Myocyte (in vitro differentiated cells): ENCODE results near the gene ARHGEF16. TPM values are rescaled to one million over a fixed set of nuclear protein-coding genes. Genes with fewer than 3 reads are reported as not detected.

Experiments
- DNase-seq: peaks from one replicate; pipeline ENCODE4 v3.0.0-alpha.2; 2012; ENCODE audit warnings: low read depth
- total RNA-seq: library from RNA; depleted of rRNA; stranded (reverse); fragments of >200 nt; gene quantifications from 2 replicates; pipeline ENCODE4 v1.2.3, GENCODE V29; 2014

The ARHGEF16 gene
- total RNA-seq, 1 donor from 2014 or later: not detected

DNA sequence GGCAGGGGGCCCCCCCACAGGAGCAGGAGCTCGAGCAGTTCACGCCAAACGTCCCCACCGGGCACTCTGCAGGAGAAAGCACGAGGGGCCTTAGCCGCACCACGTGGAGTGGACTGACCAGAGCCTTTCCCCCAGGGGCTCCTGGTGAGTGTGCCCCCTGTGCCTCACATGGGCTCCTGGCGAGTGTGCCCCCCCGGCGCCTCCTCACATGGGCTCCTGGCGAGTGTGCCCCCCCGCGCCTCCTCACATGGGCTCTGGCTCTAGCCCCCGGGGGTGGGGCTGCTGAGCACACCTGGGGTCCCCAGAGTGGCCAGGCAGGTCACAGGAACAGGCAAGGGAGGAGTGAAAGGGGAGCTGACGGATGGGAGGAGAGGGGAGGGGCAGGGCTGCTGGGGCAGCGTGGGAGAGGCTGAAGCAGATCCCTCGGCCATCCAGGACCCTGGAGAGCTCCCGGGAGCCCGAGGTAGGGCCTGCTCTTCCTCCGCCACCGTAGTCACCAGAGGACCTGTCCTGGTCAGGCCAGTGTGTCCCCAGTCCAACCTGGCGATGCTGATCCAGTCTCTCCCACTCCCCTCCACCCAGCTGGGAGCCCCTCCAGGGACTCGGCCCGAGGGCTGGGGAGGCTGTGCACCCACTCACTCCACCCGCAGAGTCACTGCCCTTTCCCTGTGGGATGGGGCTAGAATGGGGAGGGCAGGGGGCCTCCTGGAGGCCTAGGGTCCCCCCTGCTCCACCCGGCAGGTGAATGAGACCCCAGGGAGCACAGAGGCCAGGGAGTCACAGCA lies 47.6 kb downstream of the ARHGEF16 start:
- DNase-seq: peak; percentile 61

DNA sequence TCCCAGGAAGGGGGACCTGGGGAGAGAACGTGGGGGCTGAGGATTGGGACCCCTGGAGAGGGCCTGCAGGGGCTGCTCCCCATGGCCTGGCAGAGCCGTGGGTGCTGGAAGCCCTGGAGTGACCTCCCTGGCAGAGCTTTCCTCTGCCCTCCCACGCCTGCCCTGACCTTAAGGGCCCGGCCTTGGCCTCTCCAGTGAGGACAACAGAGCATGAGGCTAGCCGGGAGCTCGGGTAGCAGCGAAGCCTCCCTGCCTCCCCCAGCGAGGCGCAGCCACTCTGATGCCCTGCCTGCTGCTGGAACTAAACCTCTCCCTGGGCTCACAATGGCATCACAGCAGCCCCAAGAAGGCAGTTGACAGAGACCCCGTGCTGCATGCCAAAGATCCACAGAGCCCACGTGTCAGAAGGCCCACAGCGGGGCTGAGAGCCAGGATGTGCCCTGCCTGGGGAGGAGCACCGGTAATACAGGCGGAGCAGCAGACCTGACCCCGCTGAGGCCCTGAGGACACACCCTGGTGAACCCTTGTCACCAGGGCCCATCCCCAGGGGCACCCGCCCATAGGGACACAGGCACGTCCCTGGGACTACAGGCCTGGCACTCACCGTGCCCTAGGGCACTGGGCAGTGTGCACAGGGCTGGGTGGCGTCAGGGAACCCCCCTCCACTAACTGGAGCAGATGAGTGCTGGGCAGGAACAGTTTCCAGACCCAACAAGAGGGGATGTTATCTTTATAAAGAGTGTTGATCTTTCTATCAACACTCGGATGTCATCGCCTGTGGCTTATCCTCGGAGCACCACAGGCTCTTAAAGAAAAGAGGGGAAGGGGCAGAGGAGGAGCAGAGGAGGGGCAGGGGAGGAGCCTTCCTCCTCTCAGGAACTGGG lies 48.4 kb downstream of the ARHGEF16 start:
- no peak for DNase-seq

DNA sequence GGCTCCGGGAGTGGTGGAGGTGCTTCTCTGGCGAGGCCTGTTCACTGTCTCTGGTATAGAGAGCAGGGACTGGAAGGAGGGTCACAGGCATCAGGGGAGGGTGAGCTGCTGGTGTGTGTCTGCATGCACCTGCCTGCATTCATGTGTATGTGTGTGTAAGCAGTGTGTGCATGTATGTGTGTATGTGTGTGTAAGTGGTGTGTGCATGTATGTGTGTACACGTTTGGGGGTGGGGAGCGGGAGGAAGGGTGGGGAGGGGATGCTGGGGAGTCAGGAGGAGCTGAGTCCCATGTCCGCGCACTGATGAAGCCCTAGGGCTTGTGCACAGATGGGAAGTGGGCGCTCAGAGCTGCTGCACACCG lies 49.0 kb downstream of the ARHGEF16 start:
- DNase-seq: no peak

DNA sequence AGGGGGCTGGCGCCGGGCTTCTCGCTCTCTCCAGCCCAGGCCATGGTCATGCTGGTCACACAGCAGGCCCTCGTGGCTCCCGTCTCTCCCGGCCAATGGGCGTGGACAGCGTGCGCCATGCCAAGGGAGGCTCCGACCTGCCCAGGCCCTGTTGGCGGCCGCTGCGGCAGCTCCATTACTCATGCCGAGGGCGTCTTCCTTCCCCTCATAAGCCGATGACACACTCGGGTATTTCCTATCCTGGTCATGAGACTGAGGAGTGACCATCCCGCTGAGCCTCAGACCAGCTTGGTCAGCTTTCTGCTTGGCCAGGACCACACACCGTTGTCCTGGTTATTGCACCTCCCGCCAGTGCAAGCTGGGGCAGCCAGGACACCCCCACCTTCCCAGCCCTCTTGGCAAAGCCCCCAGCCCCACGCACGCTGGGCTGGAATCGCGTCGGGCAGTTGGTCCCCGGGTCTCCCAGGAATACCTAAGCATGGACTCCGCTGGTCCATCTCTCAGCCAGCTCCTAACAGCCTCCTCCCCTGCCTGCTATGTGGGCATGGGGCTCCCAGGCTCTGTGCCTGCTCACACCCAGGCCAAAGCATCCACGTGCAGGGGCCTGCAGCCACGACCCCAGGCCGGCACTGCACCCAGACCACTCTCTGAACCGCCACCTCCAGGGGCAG lies 49.8 kb downstream of the ARHGEF16 start:
- DNase-seq: peak; percentile 97

DNA sequence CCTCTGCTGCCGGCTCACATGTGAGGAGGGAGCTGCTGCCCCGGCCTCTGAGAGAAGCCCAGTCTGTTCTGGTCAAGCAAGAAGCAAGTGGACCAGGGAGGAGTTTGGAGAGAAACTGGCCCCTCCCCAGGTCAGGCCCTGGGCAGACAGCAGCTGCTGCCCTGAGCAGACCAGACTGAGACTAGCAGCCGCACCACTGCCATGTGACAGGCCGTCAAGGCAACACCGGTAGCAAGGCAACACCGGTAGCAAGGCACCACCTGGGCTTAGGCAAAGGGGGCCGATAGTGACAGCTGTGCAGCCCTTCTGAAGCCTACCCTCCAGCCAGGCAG lies 50.3 kb downstream of the ARHGEF16 start:
- DNase-seq: peak; percentile 88

DNA sequence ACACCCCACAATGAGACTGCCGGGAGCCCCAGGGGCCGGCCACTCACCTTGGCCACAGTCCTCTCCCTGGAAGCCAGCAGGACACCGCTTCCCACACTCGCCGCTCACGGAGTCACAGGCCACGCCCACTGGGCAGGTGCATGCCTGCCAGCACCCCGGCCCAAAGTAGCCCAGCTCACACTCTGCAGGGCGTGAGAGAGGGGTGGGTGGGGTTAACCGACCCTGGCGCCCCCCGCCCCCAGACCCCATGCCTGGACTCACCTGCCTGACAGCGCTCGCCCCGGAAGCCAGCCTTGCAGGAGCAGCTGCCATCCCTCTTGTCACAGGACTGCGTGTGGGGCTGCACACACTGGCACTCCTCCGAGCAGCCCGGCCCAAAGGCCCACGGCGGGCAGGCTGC lies 50.7 kb downstream of the ARHGEF16 start:
- no peak for DNase-seq

DNA sequence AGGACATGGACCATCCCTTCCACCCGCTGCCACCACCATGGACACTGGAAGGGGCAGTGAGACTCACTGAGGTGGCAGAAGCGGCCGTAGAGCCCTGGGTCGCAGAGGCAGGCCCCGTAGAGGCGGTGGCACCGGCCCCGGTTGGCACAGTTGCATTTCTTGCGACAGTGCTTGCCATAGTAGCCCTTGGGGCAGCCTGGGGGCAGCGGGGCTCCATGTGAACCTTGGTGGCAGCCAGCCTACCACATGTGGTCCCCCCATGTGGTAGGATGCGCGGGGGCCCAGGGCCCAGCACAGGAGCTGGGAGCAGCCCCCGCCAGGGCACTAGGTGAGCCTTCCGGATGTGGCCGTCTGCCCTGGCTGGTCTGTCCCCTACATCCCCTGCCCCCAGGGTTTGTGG lies 51.6 kb downstream of the ARHGEF16 start:
- DNase-seq: no peak

DNA sequence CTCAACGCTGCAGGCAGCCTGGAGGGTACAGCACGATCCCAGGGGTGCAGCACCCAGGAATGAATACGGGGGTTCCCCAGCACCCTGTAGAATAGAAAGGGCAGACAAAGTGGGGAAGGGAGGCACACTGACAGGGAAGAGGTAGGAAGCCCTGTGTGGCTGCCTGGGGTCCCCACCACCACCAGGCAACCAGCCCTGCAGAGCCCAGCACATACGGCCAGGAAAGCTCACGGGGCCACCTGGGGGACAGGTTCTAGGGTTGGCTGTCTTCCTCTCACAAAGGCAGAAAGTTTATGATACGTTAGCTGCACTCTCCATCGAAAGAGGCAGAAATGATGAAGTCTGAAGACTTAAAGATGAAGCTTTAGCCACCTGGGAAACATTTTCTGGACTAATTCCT lies 52.5 kb downstream of the ARHGEF16 start:
- DNase-seq: no peak

DNA sequence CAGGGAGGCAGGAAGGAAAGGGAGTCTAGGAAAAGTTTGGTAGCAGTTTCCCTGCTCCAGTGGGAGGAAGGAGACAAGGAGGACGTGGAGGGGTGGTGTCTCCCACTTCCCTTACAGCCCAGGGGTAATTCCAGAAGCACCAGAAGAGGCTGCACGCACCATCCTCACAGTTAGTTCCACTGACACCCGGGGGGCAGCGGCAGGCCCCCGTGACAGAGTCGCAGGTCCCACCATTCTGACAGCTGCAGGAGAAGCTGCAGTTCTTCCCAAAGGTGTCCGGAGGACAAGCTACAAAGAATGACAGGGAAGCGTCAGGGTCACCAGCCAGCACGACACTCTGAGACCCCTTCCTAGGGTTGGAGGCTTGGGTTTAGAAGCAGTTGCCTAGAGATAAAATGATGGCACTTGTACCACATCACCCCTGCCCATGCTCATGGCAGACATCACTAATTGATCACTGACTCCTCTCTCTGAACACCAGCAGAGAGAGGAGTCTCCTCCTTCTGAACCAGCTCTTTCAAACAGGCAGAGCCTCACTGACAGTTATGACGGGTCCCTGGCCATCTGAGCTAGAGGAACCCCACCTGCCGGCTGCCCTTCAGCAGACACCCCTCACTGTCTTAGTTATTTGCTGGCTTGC lies 53.3 kb downstream of the ARHGEF16 start:
- DNase-seq: no peak

DNA sequence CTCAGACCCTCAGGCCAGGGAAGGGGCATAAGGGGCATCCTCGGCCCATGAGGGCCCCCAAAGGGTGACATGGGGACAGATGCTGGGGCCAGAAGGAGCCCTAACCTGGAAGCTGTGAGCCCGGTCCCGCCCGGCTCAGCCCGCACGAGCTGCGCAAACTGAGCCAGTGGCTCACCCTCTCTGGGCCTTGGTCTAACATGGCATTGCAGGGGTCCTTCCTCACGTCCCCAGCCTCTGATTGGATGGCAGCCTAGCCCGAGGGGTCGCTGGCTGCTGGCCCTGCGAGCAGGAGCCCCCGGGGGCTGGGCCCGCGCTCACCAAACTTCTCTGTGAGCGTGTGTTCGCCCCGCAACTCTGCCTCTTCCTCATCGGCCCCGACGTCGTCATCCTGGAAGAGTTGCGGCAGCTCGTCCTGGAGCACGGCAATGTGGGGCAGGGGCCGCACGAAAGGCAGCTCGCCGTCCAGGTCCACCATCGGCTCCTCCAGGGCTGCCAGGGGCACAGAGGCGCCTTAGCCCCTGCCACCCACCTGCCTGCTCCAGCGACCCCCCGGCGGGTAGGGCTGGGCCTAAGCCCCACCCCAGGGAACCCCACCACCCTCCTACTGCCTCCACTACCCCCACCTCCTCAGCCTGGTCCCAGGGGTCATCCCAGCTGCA lies 54.4 kb downstream of the ARHGEF16 start:
- DNase-seq: no peak

DNA sequence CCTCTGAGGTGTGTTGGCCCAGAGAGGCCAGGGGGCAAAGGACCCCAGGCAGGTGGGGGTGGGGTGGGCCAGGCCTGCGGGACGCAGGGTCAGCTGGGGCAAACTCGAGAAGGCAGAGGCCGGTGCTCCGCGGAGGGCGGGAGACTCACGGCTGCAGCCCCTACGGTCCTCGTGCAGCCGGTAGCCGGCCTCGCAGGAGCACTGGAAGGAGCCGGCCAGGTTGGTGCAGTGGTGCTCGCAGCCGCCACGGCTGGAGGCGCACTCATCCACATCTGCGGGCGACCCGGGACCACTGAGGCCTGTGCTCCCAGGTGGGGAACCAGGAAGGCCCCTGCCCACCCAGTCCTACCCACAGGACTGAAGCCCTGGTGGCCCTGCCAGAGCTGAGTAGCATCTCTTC lies 55.3 kb downstream of the ARHGEF16 start:
- DNase-seq: no peak

DNA sequence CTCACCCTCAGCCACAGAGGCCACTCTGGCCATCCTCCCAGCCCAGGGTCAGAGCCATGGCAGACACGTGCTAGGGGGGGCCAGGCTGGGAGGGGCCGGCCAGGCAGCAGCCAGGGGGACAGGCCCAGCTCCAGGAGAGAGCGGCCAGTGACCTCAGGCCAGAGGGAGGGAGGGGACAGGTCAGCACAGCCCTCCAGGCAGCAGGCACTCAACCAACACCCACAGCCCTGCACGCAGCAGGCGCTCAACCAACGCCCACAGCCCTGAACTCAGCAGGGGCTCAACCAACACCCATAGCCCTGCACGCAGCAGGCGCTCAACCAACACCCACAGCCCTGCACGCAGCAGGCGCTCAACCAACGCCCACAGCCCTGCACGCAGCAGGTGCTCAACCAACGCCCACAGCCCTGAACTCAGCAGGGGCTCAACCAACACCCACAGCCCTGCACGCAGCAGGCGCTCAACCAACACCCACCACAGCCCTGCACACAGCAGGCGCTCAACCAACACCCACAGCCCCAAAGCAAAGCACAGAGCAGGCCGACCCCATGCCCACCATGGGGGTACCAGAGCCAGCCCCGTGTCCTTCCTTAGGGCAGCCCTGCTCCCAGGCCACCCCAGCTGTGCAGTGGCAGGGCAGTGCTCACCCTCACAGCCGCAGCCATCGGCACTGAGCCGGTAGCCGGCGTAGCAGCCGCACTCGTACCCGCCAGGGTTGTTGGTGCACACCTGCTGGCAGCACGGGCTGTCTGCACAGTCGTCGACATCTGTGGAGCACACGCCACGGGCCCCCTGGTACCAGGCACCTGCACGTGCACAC lies 55.9 kb downstream of the ARHGEF16 start:
- no peak for DNase-seq

DNA sequence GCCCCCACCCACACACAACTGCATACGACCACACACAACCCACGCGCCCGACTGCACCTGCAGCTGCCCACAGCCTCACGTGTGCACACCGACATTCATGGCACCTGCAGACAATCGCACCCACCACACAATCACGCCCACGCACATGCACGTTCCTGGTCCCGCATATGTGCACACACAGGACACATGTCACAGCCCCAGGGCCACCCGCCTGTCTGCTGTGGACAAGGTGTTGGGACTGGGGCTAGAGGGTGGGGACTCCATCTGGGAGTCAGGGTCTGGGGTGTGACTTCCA lies 56.4 kb downstream of the ARHGEF16 start:
- no peak for DNase-seq

DNA sequence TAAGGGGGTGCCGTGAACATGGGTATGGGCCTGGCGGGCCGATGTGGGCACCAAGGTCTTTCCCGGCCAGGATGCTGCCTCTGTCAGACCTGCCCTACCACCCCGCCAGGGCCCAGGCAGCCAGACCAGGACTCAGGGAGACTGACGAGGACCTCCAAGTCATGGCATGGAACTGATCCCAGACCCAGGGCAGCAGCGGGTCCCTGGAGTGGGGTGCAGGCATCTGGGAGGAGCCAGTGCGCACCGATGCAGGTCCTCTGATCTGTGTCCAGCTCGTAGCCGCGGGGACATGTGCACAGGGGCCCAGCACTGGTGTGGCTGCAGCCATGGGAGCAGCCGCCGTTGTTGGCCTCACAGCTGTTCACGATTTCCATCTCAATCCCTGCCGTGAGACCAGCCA lies 56.8 kb downstream of the ARHGEF16 start:
- DNase-seq: no peak

DNA sequence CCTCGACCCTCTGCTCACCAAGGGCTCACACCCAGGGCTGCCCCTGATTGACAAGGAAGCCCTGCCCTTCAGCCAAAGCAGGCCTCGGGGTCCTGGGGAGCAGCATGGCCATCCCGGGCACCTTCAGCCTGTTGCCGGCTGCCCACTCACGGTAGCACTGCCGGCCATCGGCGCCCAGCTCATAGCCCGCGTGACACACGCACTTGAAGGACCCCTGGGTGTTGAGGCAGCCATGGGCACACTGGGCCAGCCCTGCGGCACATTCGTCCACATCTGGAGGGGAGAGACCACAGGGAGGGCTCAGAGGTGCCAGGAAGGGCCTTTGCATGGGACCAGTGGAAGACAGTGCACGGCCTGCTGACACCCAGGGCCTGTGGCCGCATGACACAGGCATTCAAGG lies 57.4 kb downstream of the ARHGEF16 start:
- DNase-seq: no peak

DNA sequence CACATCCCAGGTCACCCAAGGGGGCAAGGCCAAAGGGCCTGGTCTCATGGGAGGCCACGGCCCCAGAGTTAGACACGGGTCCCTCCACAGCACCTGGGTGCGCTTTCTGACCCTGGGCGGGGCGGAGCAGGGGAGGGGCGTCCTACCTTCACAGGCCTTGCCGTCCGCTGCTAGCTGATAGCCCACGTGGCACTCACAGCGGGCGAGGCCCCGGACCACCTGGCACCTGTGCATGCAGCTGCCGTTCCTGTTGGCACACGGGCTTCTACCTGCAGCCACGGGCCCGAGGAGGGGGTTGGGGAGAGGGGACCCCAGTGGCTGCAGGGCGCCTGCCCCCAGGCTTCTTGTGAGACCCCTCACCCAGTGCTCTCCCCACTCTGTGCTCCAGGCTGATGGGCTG lies 59.9 kb downstream of the ARHGEF16 start:
- DNase-seq: no peak

DNA sequence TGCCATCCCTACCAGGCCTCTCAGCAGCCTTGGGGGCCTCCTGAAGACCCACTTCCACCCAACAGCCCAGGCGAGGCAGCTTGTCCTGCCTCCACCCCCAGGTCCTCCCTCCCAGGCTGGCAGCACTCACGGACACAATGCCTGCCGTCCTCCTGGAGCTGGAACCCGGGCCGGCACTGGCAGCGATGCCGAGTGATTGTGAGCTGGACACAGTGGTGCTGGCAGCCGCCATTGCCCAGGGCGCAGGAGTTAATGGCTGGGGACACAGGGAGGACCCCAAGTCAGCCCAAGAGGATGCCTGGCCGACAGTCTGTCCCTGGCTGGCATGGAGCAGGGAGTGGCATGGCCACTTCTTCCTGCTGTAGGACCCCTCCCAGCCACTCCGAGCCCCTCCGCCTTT lies 60.8 kb downstream of the ARHGEF16 start:
- DNase-seq: no peak

DNA sequence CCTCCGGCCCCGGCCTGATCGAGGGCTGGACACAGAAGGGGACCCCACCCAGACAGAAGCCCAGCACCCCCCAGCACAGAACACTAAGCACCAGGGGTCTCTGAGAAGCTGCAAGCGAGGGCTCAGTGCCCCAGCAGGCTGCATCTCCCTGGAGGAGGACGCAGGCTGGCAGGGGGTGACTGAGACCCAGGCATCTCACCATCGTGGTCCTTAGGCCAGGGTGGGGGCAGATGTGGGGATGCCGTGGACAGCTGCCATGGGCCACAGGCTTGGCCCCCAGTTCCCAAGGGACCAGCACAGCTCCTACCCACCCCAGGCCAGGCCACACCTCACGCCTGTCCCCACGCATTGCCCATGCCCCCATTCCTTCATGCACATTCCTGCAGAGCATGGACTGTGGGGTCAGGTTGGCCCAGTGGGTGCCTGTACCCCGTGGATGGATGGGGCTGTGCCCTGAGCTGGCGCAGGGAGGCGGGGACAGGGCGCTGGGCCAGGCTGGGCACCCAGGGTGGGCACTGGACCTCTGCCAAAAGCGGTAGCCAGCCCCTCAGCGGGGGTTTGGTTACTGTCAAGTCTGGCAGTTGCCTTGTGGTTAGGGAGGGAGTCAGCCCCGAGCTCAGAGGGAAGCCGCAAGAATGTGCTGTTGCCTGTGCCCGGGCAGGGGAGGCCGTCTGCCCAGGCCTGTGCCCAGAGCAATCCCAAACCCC lies 61.5 kb downstream of the ARHGEF16 start:
- peak; percentile 94 for DNase-seq

DNA sequence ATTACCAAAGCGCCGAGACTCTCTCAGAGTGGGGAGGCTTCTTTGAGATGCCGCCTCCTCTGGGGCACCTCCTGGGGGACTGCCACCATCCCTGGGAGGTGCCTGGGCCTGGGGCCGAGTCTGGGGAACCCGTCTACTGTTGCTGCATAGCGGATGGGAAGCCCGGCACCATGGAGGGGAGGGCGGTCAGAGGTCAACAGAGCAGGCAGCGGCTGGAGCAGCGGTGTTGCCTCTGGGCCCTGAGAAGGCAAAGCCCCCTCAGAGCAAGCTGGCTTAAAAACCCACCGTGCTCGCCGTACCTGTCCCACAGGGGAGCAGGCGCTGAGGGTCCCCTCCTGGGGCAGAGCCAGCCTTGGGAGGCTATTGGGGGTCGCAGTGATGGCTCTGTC lies 62.0 kb downstream of the ARHGEF16 start:
- no peak for DNase-seq
